Measurements from ENCODE around the gene ERC1.

Gene ERC1

GRCh38 chr12:990661-991349, at the start of gene ERC1:
Gene ERC1, plus strand, starts transcription at chr12:991223. Its CDS starts 36,681 bp downstream, at chr12:1027904.
- FAIRE-seq = peak; percentile 72
- DNase-seq (ENCODE audit: insufficient read length, low spot score) = peak; percentile 88

GRCh38 chr12:943051-943450, 48.0 kb upstream of the ERC1 start:
- FAIRE-seq = no peak
- no peak for DNase-seq (ENCODE audit: insufficient read length, low spot score)

GRCh38 chr12:944211-944610, 46.8 kb upstream of the ERC1 start:
- DNase-seq (ENCODE audit: insufficient read length, low spot score) = no peak
- no peak for FAIRE-seq

- FAIRE-seq (no peak), DNase-seq (ENCODE audit: insufficient read length, low spot score) (no peak)
Observed at GRCh38 chr12:946212-946611, 44.8 kb upstream of the ERC1 start.

GRCh38 chr12:946631-947030, 44.4 kb upstream of the ERC1 start:
- no peak for FAIRE-seq

GRCh38 chr12:948238-948637, 42.8 kb upstream of the ERC1 start:
- no peak for DNase-seq (ENCODE audit: insufficient read length, low spot score)
- no peak for FAIRE-seq

More at GRCh38 chr12:946631-947030, 44.4 kb upstream of the ERC1 start:
- DNase-seq (ENCODE audit: insufficient read length, low spot score) = no peak

- DNase-seq (ENCODE audit: insufficient read length, low spot score) (peak; percentile 93), FAIRE-seq (peak; percentile 90)
Observed at GRCh38 chr12:949453-950191, 41.4 kb upstream of the ERC1 start, which contains the start of gene RAD52. Gene RAD52, minus strand, starts transcription at chr12:949694. Its CDS starts 16,636 bp downstream, at chr12:933058.

GRCh38 chr12:951176-951575, 39.8 kb upstream of the ERC1 start:
- no peak for FAIRE-seq
- no peak for DNase-seq (ENCODE audit: insufficient read length, low spot score)

- peak; percentile 31 for DNase-seq (ENCODE audit: insufficient read length, low spot score)
- peak; percentile 72 for FAIRE-seq
Observed at GRCh38 chr12:953776-954175, 37.2 kb upstream of the ERC1 start.

- FAIRE-seq (no peak), DNase-seq (ENCODE audit: insufficient read length, low spot score) (no peak)
Observed at GRCh38 chr12:954741-955140, 36.3 kb upstream of the ERC1 start.

- FAIRE-seq = no peak
- DNase-seq (ENCODE audit: insufficient read length, low spot score) = no peak
Observed at GRCh38 chr12:955939-956338, 35.1 kb upstream of the ERC1 start.

GRCh38 chr12:958588-959123, 32.4 kb upstream of the ERC1 start:
- DNase-seq (ENCODE audit: insufficient read length, low spot score) = no peak
- FAIRE-seq = no peak

- no peak for FAIRE-seq
- no peak for DNase-seq (ENCODE audit: insufficient read length, low spot score)
Observed at GRCh38 chr12:966724-967123, 24.3 kb upstream of the ERC1 start.

- no peak for DNase-seq (ENCODE audit: insufficient read length, low spot score)
- FAIRE-seq = no peak
Observed at GRCh38 chr12:967641-968040, 23.4 kb upstream of the ERC1 start.

GRCh38 chr12:968545-968944, 22.5 kb upstream of the ERC1 start:
- FAIRE-seq (no peak), DNase-seq (ENCODE audit: insufficient read length, low spot score) (no peak)

- DNase-seq (ENCODE audit: insufficient read length, low spot score) (no peak), FAIRE-seq (no peak)
Observed at GRCh38 chr12:969821-970220, 21.2 kb upstream of the ERC1 start.

- DNase-seq (ENCODE audit: insufficient read length, low spot score) (no peak), FAIRE-seq (no peak)
Observed at GRCh38 chr12:971991-972390, 19.0 kb upstream of the ERC1 start.

GRCh38 chr12:974271-974862, 16.7 kb upstream of the ERC1 start:
- no peak for DNase-seq (ENCODE audit: insufficient read length, low spot score)
- FAIRE-seq = no peak

GRCh38 chr12:976644-977043, 14.4 kb upstream of the ERC1 start:
- DNase-seq (ENCODE audit: insufficient read length, low spot score) = no peak
- FAIRE-seq = no peak

- DNase-seq (ENCODE audit: insufficient read length, low spot score) (no peak), FAIRE-seq (no peak)
Observed at GRCh38 chr12:977156-977555, 13.9 kb upstream of the ERC1 start.

- FAIRE-seq = no peak
- DNase-seq (ENCODE audit: insufficient read length, low spot score) = no peak
Observed at GRCh38 chr12:979349-979748, 11.7 kb upstream of the ERC1 start.
